ENCODE results near the gene CDKN2AIPNL.

DNA sequence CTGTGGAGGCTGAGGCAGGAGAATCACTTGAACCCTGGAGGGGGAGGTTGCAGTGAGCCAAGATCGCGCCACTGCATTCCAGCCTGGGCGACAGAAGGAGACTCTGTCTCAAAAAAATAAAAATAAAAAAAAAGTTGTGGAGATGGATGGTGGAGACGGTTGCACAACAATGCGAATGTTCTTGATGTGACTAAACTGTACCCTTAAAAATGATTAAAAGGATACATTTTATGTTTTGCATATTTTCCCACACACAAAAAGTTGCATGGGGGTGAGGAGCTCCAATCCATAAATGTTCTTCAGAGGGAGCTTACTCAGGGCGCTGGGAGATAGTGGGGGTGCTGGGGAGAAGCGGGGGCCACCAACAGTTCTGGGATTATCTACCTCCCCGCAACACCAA is 43.8 kb upstream of the CDKN2AIPNL start:
- TF ChIP-seq CTCF (IDR thresholded peaks at IDR 0.05; ENCODE audit: low read depth, low read length) (no peak), EZH2phosphoT487 (IDR thresholded peaks at IDR 0.05; ENCODE audit: low read depth) (no peak)
